CD4-positive, alpha-beta memory T cell (primary cell): ENCODE measurements around the gene TIAM2. TPM values are rescaled to one million over a fixed set of nuclear protein-coding genes. Genes with fewer than 3 reads are reported as not detected.

ENCODE experiments used
- CTCF ChIA-PET: fragments of 350-600 bp; sonication (Branson Sonifier 250); formaldehyde crosslinking; loops from one replicate; lab custom pipeline; 2021; ENCODE audit warnings: inconsistent platforms; ENCODE audit not compliant: partially characterized antibody; lab: Charles Lee
- POLR2A ChIA-PET: fragments of 350-600 bp; sonication (Branson Sonifier 250); formaldehyde crosslinking; loops from one replicate; lab custom pipeline; 2021; ENCODE audit not compliant: partially characterized antibody; lab: Charles Lee
- DNase-seq, 5 donors: peaks; one replicate each; pipeline versions ENCODE4 v3.0.0 to v3.0.0-alpha.2; 2020 to 2022; ENCODE audit warnings: mixed read lengths in 1 of 5
- H3K27ac ChIP-seq: one replicate; pipeline ENCODE4 v1.7.0; 2013; ENCODE audit warnings: low read depth, low read length
- H3K27me3 ChIP-seq: 2 replicates; pipeline ENCODE4 v1.7.0; 2013; ENCODE audit warnings: mild to moderate bottlenecking, low read length, moderate library complexity; ENCODE audit not compliant: insufficient read depth
- H3K36me3 ChIP-seq: 2 replicates; pipeline ENCODE4 v1.7.0; 2013; ENCODE audit warnings: mild to moderate bottlenecking, low read length, moderate library complexity; ENCODE audit not compliant: insufficient read depth
- H3K4me1 ChIP-seq: 2 replicates; pipeline ENCODE4 v1.7.0; 2013; ENCODE audit warnings: mild to moderate bottlenecking, low read length, moderate library complexity; ENCODE audit not compliant: insufficient read depth
- H3K4me3 ChIP-seq, 2 donors: one replicate each; pipeline ENCODE4 v1.7.0; 2013; ENCODE audit warnings: low read length in 2 of 2, mild to moderate bottlenecking in 1 of 2
- H3K9me3 ChIP-seq, 2 donors: one replicate each; pipeline ENCODE4 v1.7.0; 2013; ENCODE audit warnings: low read length in 2 of 2, control low read depth in 1 of 2; ENCODE audit not compliant: control insufficient read depth in 1 of 2
- H3K27ac Mint-ChIP-seq, 7 donors: one replicate each; pipeline ENCODE4 v1.8.0; 2020 to 2021; ENCODE audit warnings: mixed read lengths in 7 of 7, mild to moderate bottlenecking in 6 of 7, inconsistent platforms in 3 of 7, moderate library complexity in 3 of 7
- H3K27me3 Mint-ChIP-seq, 2 donors: one replicate each; pipeline ENCODE4 v1.8.0; 2020 to 2021; ENCODE audit warnings: mixed read lengths in 2 of 2
- H3K36me3 Mint-ChIP-seq, 2 donors: one replicate each; pipeline ENCODE4 v1.8.0; 2020 to 2021; ENCODE audit warnings: mixed read lengths in 2 of 2, inconsistent platforms in 1 of 2, mild to moderate bottlenecking in 1 of 2
- H3K4me1 Mint-ChIP-seq, 4 donors: one replicate each; pipeline ENCODE4 v1.8.0; 2020 to 2021; ENCODE audit warnings: mixed read lengths in 4 of 4, mild to moderate bottlenecking in 1 of 4
- H3K4me3 Mint-ChIP-seq, 8 donors: one replicate each; pipeline ENCODE4 v1.8.0; 2020 to 2021; ENCODE audit warnings: mixed read lengths in 8 of 8, mild to moderate bottlenecking in 7 of 8, moderate library complexity in 6 of 8, inconsistent platforms in 3 of 8
- H3K9me3 Mint-ChIP-seq, 8 donors: one replicate each; pipeline ENCODE4 v1.8.0; 2020 to 2021; ENCODE audit warnings: mixed read lengths in 8 of 8, mild to moderate bottlenecking in 5 of 8, inconsistent platforms in 3 of 8, moderate library complexity in 1 of 8
- intact Hi-C: fragments of 100-400 bp; cut with micrococcal nuclease; formaldehyde crosslinking; loops from one replicate; pipeline ENCODE4 v1.15.1; 2023
- polyA plus RNA-seq, 2 donors: library from polyadenylated mRNA; unstranded; fragments of 300-500 nt; fragmentation: Illumina TruSeq; gene quantifications; one replicate each; pipeline ENCODE4 v1.2.3, GENCODE V29; 2021
- total RNA-seq, 2 experiments: library from RNA; stranded (reverse); gene quantifications; one replicate each; pipeline ENCODE4 v1.2.3, GENCODE V29; 2021

The TIAM2 gene
- total and polyA plus RNA-seq, 4 experiments from 2014 or later = 0.15 to 11.1 (median 5.8) TPM

DNA sequence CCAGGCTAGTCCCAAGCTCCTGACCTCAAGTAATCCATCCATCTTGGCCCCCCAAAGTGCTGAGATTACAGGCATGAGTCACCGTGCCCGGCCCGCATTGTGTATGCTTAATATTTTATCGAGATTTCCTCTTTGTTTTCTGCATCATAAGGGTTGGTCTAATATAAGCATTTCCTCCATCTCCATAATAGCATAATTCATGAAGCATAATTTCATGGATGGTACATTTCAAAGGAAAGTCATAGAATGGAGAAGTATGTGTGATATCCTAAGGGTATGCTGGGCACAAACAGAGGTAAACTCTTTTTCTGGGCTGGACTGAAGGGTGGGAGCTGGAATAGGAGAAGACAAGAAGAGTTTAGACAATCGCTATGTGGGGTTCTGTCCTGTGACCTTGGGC, 17.5 kb upstream of the TIAM2 start:
- POLR2A ChIA-PET = no interaction called here
- H3K27ac Mint-ChIP-seq = no peak overlapping the region

DNA sequence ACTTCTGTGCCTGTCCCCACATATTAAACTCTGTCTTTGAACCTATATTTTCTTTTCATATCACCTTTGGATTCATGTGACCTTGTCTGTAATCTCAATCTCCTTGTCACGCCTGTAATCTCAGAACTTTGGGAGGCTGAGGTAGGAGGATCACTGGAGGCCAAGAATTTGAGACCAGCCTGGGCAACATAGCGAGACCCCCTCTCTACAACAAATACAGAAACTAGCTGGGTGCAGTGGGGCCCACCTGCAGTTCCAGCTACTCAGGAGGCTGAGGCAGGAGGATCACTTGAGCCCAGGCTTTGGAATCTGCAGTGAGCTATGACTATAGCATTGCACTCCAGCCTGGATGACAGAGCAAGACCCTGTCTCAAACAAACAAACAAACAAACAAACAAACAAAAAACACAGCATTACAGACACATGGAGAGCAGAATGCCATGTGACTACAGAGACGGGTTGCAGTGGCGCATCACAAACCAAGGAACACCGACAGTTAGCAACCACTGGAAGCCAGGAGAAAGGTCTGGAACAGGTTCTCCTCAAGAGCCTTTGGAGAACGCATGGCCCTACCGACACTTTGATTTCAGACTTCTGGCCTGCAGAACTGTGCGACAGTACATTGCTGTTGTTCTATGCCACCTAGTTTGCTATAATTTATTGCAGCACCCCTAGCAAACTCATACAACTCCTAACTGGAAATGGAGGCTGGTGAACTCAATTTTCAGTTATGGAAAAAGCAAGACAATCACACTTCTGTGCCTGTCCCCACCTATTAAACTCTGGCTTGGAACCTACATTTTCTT, 14.6 kb upstream of the TIAM2 start:
- DNase-seq = no peak
- H3K4me3 Mint-ChIP-seq = no peak overlapping the region
- Histone ChIP-seq H3K27me3 (no peaks in the 10 kb centered on the region), H3K9me3 (no peaks in the 10 kb centered on the region), H3K4me1 (peaks cover 4% of the 10 kb centered on the region), H3K36me3 (no peaks in the 10 kb centered on the region), H3K4me3 (no peak overlapping the region), H3K27ac (no peak overlapping the region)
- POLR2A ChIA-PET = interaction anchor here (1.3 kb wide), 1 partner anchor 17 kb away, joined by 3 read pairs; no protein-coding TSS in a partner anchor
- intact Hi-C loops = no loop called here
- H3K36me3 Mint-ChIP-seq = peaks cover 0 to 3% of the 10 kb centered on the region in 2 donors
- H3K4me1 Mint-ChIP-seq = peaks cover 5 to 9% (median 7%) of the 10 kb centered on the region in 4 donors
- CTCF ChIA-PET = no interaction called here
- H3K27ac Mint-ChIP-seq = peak overlapping the region in 1 of 7 donors; percentile 1
- H3K9me3 Mint-ChIP-seq = peaks cover 0 to 4% (median 0%) of the 10 kb centered on the region in 8 donors
- H3K27me3 Mint-ChIP-seq = no peaks in the 10 kb centered on the region

More for the DNA sequence above, 17.5 kb upstream of the TIAM2 start:
- H3K4me1 ChIP-seq = peaks cover 4% of the 10 kb centered on the region
- H3K4me3 Mint-ChIP-seq = no peak overlapping the region
- intact Hi-C loops = no loop called here
- H3K27me3 Mint-ChIP-seq = no peaks in the 10 kb centered on the region
- no peaks in the 10 kb centered on the region for H3K36me3 ChIP-seq
- H3K4me3 ChIP-seq = no peak overlapping the region
- H3K27ac ChIP-seq = no peak overlapping the region
- peaks cover 0 to 4% (median 0%) of the 10 kb centered on the region in 8 donors for H3K9me3 Mint-ChIP-seq
- H3K9me3 ChIP-seq = no peaks in the 10 kb centered on the region
- CTCF ChIA-PET = no interaction called here
- DNase-seq = no peak
- no peaks in the 10 kb centered on the region for H3K27me3 ChIP-seq
- peaks cover 5 to 9% (median 7%) of the 10 kb centered on the region in 4 donors for H3K4me1 Mint-ChIP-seq
- peaks cover 0 to 3% of the 10 kb centered on the region in 2 donors for H3K36me3 Mint-ChIP-seq

DNA sequence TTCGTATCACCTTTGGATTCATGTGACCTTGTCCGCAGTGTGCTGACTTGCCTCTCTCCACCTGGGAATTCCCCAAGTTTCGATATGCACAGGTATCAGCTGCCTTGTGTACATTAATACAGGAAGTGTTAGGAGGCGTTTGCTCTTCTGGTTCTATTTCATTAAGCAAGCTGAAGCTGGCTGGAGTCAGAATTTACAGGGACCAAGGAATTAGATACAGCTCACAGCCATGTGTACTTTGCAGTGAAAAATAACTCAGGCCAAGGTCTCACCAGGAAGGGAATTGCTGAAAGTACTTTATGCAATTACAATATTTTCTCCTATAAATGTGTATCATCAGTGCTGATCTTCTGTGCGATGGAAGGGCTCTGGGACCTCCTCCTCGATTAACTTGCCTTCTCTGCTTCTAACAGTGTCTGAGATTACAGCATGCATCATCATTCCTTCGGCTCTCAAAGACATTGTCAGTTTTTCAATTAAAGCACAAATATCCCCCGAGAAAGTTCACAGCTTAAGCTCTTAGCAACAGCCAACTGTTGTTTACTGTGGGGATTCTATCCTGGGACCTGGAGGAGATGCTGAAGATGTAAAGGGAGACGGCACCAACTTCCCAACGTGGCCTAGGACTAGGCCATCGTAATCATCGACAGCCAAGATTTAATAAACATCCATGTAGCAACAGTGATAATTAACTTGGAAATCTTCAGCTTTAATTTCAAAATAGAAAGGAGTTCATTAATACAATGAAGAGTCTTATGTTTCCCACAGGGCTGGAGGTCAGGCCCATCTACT, 13.8 kb upstream of the TIAM2 start:
- Mint-ChIP-seq H3K36me3 (peaks cover 0 to 2% of the 10 kb centered on the region in 2 donors), H3K4me1 (peaks cover 5 to 9% (median 7%) of the 10 kb centered on the region in 4 donors), H3K9me3 (peaks cover 0 to 2% (median 0%) of the 10 kb centered on the region in 8 donors), H3K4me3 (no peak overlapping the region), H3K27ac (peak overlapping the region in 2 of 7 donors; percentile 1 to 19), H3K27me3 (no peaks in the 10 kb centered on the region)
- no peak for DNase-seq
- H3K27me3 ChIP-seq = no peaks in the 10 kb centered on the region
- H3K4me1 ChIP-seq = peaks cover 4% of the 10 kb centered on the region
- intact Hi-C loops = no loop called here
- no peak overlapping the region for H3K4me3 ChIP-seq
- ChIA-PET CTCF (no interaction called here), POLR2A (interaction anchor here (1.3 kb wide), 1 partner anchor 16 kb away, joined by 3 read pairs; no protein-coding TSS in a partner anchor)
- no peaks in the 10 kb centered on the region for H3K36me3 ChIP-seq
- no peaks in the 10 kb centered on the region for H3K9me3 ChIP-seq
- no peak overlapping the region for H3K27ac ChIP-seq

DNA sequence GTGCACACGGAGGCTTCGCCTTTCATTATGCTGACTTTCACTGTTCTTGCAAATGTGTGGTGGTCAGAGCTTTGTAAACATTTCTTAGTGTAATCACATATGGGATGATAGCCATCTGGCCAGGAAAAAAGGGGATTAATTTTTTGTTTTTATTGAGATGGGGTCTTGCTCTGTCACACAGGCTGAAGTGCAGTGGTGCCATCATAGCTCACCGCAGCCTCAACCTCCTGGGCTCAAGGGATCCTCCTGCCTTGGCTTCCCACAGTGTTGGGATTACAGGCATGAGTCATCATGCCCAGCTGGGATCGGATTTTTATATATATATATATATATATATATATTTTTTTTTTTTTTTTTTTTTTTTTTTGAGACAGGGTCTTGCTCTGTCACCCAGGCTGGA, 11.0 kb upstream of the TIAM2 start:
- Histone ChIP-seq H3K27me3 (no peaks in the 10 kb centered on the region), H3K27ac (no peak overlapping the region), H3K9me3 (no peaks in the 10 kb centered on the region), H3K36me3 (no peaks in the 10 kb centered on the region), H3K4me1 (peaks cover 4% of the 10 kb centered on the region), H3K4me3 (no peak overlapping the region)
- no peaks in the 10 kb centered on the region for H3K27me3 Mint-ChIP-seq
- no peak overlapping the region for H3K27ac Mint-ChIP-seq
- H3K4me1 Mint-ChIP-seq = peaks cover 5 to 9% (median 7%) of the 10 kb centered on the region in 4 donors
- intact Hi-C loops = no loop called here
- ChIA-PET POLR2A (no interaction called here), CTCF (no interaction called here)
- H3K4me3 Mint-ChIP-seq = no peak overlapping the region
- DNase-seq = no peak
- H3K36me3 Mint-ChIP-seq = no peaks in the 10 kb centered on the region
- peaks cover 0 to 2% (median 0%) of the 10 kb centered on the region in 8 donors for H3K9me3 Mint-ChIP-seq

DNA sequence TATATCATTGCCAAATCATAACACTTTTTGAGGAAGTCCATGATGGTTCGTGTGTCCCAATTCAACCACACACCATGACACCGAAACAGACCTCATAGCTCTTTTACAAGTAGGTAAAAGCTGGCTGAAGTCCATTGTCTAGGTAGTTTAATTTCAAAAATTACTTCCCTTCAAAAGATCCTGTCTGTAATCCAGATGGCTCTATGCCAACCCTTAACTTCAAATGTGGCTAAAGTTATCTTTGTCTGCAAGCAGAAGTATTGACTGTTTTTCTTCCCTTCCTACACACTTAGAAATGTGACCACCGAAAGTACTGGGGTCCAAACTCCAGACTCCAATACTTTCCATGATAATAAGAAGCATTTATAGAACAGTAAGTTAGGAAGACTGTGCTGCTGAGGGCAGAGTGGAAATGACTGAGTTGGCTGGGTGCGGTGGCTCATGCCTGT, 8.3 kb upstream of the TIAM2 start:
- peaks cover 0 to 2% (median 0%) of the 10 kb centered on the region in 8 donors for H3K9me3 Mint-ChIP-seq
- no peaks in the 10 kb centered on the region for H3K36me3 Mint-ChIP-seq
- no peaks in the 10 kb centered on the region for H3K9me3 ChIP-seq
- no peak for DNase-seq
- no peaks in the 10 kb centered on the region for H3K4me1 ChIP-seq
- intact Hi-C loops = no loop called here
- H3K27ac Mint-ChIP-seq = no peak overlapping the region
- H3K36me3 ChIP-seq = no peaks in the 10 kb centered on the region
- H3K4me3 Mint-ChIP-seq = no peak overlapping the region
- no peaks in the 10 kb centered on the region for H3K27me3 Mint-ChIP-seq
- H3K4me3 ChIP-seq = no peak overlapping the region
- ChIA-PET CTCF (no interaction called here), POLR2A (no interaction called here)
- H3K27ac ChIP-seq = no peak overlapping the region
- H3K27me3 ChIP-seq = no peaks in the 10 kb centered on the region
- no peaks in the 10 kb centered on the region for H3K4me1 Mint-ChIP-seq

DNA sequence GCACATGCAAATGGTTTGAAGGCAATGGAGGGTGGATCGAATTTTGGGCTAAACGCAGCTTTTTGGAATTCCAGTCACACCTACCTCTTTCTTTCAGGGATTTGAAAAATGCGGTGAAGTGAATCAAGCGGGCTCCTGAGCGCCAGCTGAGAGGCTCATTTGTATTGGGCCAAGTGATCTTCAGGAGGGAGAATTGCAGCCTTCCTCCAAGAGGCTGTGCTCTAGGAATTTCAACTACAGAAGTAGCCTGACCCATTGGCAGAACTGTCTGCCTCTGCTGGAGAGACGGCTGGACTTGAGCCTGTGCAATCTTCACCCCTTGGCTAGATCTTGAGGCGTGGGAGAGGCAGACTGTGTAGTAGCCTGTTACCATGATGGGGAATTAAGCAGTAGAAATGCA, 5.7 kb upstream of the TIAM2 start:
- Mint-ChIP-seq H3K9me3 (peaks cover 0 to 2% (median 0%) of the 10 kb centered on the region in 8 donors), H3K27ac (no peak overlapping the region), H3K4me1 (no peaks in the 10 kb centered on the region), H3K36me3 (no peaks in the 10 kb centered on the region), H3K4me3 (no peak overlapping the region), H3K27me3 (peaks cover 1 to 3% of the 10 kb centered on the region in 2 donors)
- Histone ChIP-seq H3K4me1 (no peaks in the 10 kb centered on the region), H3K36me3 (no peaks in the 10 kb centered on the region), H3K27me3 (no peaks in the 10 kb centered on the region), H3K4me3 (no peak overlapping the region), H3K9me3 (no peaks in the 10 kb centered on the region), H3K27ac (no peak overlapping the region)
- CTCF ChIA-PET = no interaction called here
- POLR2A ChIA-PET = no interaction called here
- no peak for DNase-seq
- intact Hi-C loops = no loop called here

DNA sequence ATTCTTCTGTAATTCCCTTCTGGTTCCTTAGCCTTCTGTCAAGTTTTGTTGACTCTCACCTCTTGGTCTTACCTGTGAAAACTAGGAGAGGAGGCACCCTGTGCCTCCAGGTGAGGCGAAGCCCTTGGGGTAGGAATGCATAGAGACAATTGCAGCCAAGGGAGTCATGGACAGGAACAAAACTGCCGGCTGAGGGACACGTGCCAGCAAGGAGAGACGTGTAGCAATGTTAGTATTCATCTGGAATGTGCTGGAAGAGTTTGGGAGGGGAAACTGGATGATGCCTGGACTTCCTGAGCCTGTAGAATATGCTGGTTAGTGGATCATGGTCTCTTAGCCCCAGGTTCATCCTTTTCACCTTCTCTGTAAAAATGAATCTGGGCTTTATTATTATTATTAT, 3.9 kb upstream of the TIAM2 start:
- H3K36me3 Mint-ChIP-seq = no peaks in the 10 kb centered on the region
- CTCF ChIA-PET = interaction anchor here (0.6 kb wide), 1 partner anchor 28 kb away, joined by 3 read pairs; no protein-coding TSS in a partner anchor
- H3K9me3 Mint-ChIP-seq = peaks cover 0 to 2% (median 0%) of the 10 kb centered on the region in 8 donors
- H3K9me3 ChIP-seq = no peaks in the 10 kb centered on the region
- no peak overlapping the region for H3K4me3 ChIP-seq
- no peaks in the 10 kb centered on the region for H3K27me3 ChIP-seq
- H3K4me3 Mint-ChIP-seq = no peak overlapping the region
- DNase-seq = no peak
- intact Hi-C loops = no loop called here
- peaks cover 4% of the 10 kb centered on the region for H3K4me1 ChIP-seq
- H3K4me1 Mint-ChIP-seq = peaks cover 0 to 3% (median 3%) of the 10 kb centered on the region in 4 donors
- no peak overlapping the region for H3K27ac ChIP-seq
- POLR2A ChIA-PET = no interaction called here
- no peaks in the 10 kb centered on the region for H3K36me3 ChIP-seq
- H3K27me3 Mint-ChIP-seq = peaks cover 3 to 5% of the 10 kb centered on the region in 2 donors
- no peak overlapping the region for H3K27ac Mint-ChIP-seq
